A549 (cell line): ENCODE data around the gene PRLR. TPM values are rescaled to one million over a fixed set of nuclear protein-coding genes. Genes with fewer than 3 reads are reported as not detected.
"Not testable (repeated sequence)": the region's sequence is repeated elsewhere in the genome, so short reads cannot be mapped to it uniquely, and the experiment has no call there.

ENCODE experiments used
- ATAC-seq, 2 experiments: fragments of 200-7000 bp in 1 of 2; fragments of >200 bp in 1 of 2; cut with Nextera tagmentation in 1 of 2; cut with Tn5 transposase in 1 of 2; 3 replicates each; pipeline versions ENCODE4 v1.8.0 to v1.9.1; 2018 to 2020; ENCODE audit warnings: mild to moderate bottlenecking in 1 of 2, moderate library complexity in 1 of 2
- CTCF ChIA-PET: fragments of 300-600 bp; sonication (Branson Sonifier 250); formaldehyde crosslinking; extraction: SDS; loops from one replicate; lab custom pipeline; 2021; ENCODE audit warnings: antibody characterized with exemption, inconsistent platforms; lab: Yijun Ruan, JAX
- POLR2A ChIA-PET: fragments of 350-600 bp; formaldehyde crosslinking; extraction: SDS; loops from one replicate; lab custom pipeline; 2021; ENCODE audit warnings: antibody characterized with exemption, inconsistent platforms; lab: Yijun Ruan, JAX
- DNase-seq, 2 experiments: peaks; one replicate each; pipeline versions ENCODE4 v3.0.0 to v3.0.0-alpha.2; 2011 to 2016; ENCODE audit warnings: low read depth in 1 of 2, low spot score in 1 of 2
- FAIRE-seq: peaks from 2 replicates; lab custom pipeline; 2011; peaks lifted over from hg19 to GRCh38; lab: Jason Lieb, UNC
- H3K27ac ChIP-seq, 2 experiments: fragments of >200 bp; sonication (Bioruptor Twin); formaldehyde crosslinking; 3 replicates each; pipeline ENCODE4 v1.5.1; 2016 to 2017
- H3K4me1 ChIP-seq: fragments of >200 bp; sonication (Bioruptor Twin); formaldehyde crosslinking; 3 replicates; pipeline ENCODE4 v1.6.1; 2016
- H3K4me2 ChIP-seq: fragments of >200 bp; sonication (Bioruptor Twin); formaldehyde crosslinking; 3 replicates; pipeline ENCODE4 v1.6.1; 2016
- H3K4me3 ChIP-seq: fragments of >200 bp; sonication (Bioruptor Twin); formaldehyde crosslinking; 3 replicates; pipeline ENCODE4 v1.5.1; 2016
- H3K9me3 ChIP-seq: fragments of >200 bp; sonication (Bioruptor Twin); formaldehyde crosslinking; 3 replicates; pipeline ENCODE4 v1.6.1; 2016
- CEBPB ChIP-seq, 2 experiments: fragments of >200 bp in 1 of 2; sonication (Bioruptor Twin) in 1 of 2; formaldehyde crosslinking in 1 of 2; IDR thresholded peaks; 2 replicates each; pipeline ENCODE4 v1.6.1; 2012 to 2016
- EHMT2 ChIP-seq: fragments of 200-600 bp; sonication (generic); IDR thresholded peaks from 2 replicates; pipeline ENCODE4 v1.6.1; 2016; ENCODE audit warnings: antibody characterized with exemption, low read depth, mild to moderate bottlenecking, moderate library complexity
- EP300 ChIP-seq, 2 experiments: fragments of >200 bp; sonication (Bioruptor Twin); formaldehyde crosslinking; IDR thresholded peaks; 2 replicates in 1 of 2; 3 replicates in 1 of 2; pipeline ENCODE4 v1.6.1; 2016 to 2017
- FOSL2 ChIP-seq, 2 experiments: fragments of 450-650 bp in 1 of 2; fragments of >200 bp in 1 of 2; sonication (Bioruptor Twin) in 1 of 2; formaldehyde crosslinking; IDR thresholded peaks; 2 replicates each; pipeline versions ENCODE4 v1.5.0 to v1.6.1; 2016 to 2020; ENCODE audit warnings: mild to moderate bottlenecking in 1 of 2, moderate library complexity in 1 of 2
- GATA3 ChIP-seq: IDR thresholded peaks from 2 replicates; pipeline ENCODE4 v1.6.1; 2012; ENCODE audit warnings: borderline replicate concordance
- JUN ChIP-seq, 2 experiments: fragments of >200 bp; sonication (Bioruptor Twin); formaldehyde crosslinking; IDR thresholded peaks; 2 replicates in 1 of 2; 3 replicates in 1 of 2; pipeline ENCODE4 v1.6.1; 2016 to 2017
- KDM5A ChIP-seq: fragments of 200-600 bp; sonication (generic); IDR thresholded peaks from 2 replicates; pipeline ENCODE4 v1.6.1; 2016; ENCODE audit warnings: antibody characterized with exemption, mild to moderate bottlenecking
- NPAS2 ChIP-seq: fragments of 250-450 bp; sonication (Bioruptor Pico); IDR thresholded peaks from 2 replicates; pipeline ENCODE4 v1.8.0; 2022; ENCODE audit warnings: mild to moderate bottlenecking, moderate library complexity, borderline replicate concordance
- NR3C1 ChIP-seq: fragments of >200 bp; sonication (Bioruptor Twin); formaldehyde crosslinking; IDR thresholded peaks from 3 replicates; pipeline ENCODE4 v1.6.1; 2017
- PHF8 ChIP-seq: fragments of 200-600 bp; sonication (generic); IDR thresholded peaks from 2 replicates; pipeline ENCODE4 v1.6.1; 2016; ENCODE audit warnings: low read depth, mild to moderate bottlenecking, antibody characterized with exemption, moderate library complexity, borderline replicate concordance
- RAD21 ChIP-seq, 2 experiments: fragments of >200 bp in 1 of 2; sonication (Bioruptor Twin) in 1 of 2; formaldehyde crosslinking in 1 of 2; IDR thresholded peaks in 1 of 2; conservative IDR thresholded peaks in 1 of 2; 2 replicates in 1 of 2; 3 replicates in 1 of 2; pipeline ENCODE4 v1.6.1; 2012 to 2018; ENCODE audit warnings: inconsistent platforms in 1 of 2
- SREBF2 ChIP-seq: fragments of 450-650 bp; IDR thresholded peaks from 2 replicates; pipeline ENCODE4 v1.6.1; 2014; ENCODE audit warnings: mild to moderate bottlenecking, moderate library complexity
- WGBS: methylation state at CpG from one replicate; pipeline ENCODE4 v1.1.6; 2017; ENCODE audit errors: missing lambda C conversion rate; 5-methylcytosine and 5-hydroxymethylcytosine counted together
- polyA plus RNA-seq, 4 experiments: library from polyadenylated mRNA; depleted of rRNA in 3 of 4; stranded (reverse); fragments of >200 nt; fragmentation: RNase III in 1 of 4; extraction: RNeasy Plus Mini Kit Qiagen cat#74134 plus additional on column Dnase treatment in 1 of 4; gene quantifications; 2 replicates in 3 of 4; 3 replicates in 1 of 4; pipeline ENCODE4 v1.2.3, GENCODE V29; 2011 to 2017
- TF ChIP-seq, protein P1 (sequence below): fragments of 150-350 bp; IDR thresholded peaks from 2 replicates; pipeline ENCODE4 v1.6.1; 2014; ENCODE audit warnings: low read depth, mild to moderate bottlenecking, low read length
- TF ChIP-seq, protein P2 (sequence below): IDR thresholded peaks from 2 replicates; pipeline ENCODE4 v1.6.1; 2012; ENCODE audit warnings: low read depth, borderline replicate concordance
- TF ChIP-seq, protein P3 (sequence below): fragments of 250-450 bp; sonication (Bioruptor Pico); IDR thresholded peaks from 2 replicates; pipeline ENCODE4 v1.5.0; 2020; ENCODE audit warnings: low read depth, mild to moderate bottlenecking, moderate library complexity
- TF ChIP-seq, protein P4 (sequence below): fragments of >200 bp; sonication (Bioruptor Twin); formaldehyde crosslinking; IDR thresholded peaks from 3 replicates; pipeline ENCODE4 v1.5.1; 2016
- TF ChIP-seq, protein P5 (sequence below): fragments of >200 bp; sonication (Bioruptor Twin); formaldehyde crosslinking; IDR thresholded peaks from 2 replicates; pipeline ENCODE4 v1.6.1; 2016
- TF ChIP-seq, protein P6 (sequence below): fragments of 450-650 bp; IDR thresholded peaks from 2 replicates; pipeline ENCODE4 v1.6.1; 2014; ENCODE audit warnings: antibody characterized with exemption
- TF ChIP-seq, protein P7 (sequence below): fragments of 250-450 bp; sonication (Bioruptor Pico); IDR thresholded peaks from 2 replicates; pipeline ENCODE4 v1.5.0; 2021; ENCODE audit warnings: mild to moderate bottlenecking, moderate library complexity, borderline replicate concordance

Gene PRLR
- polyA plus RNA-seq, 2 of the 4 experiments (the other 2 are of a cell fraction) = 0.09 TPM; not detected in 1

DNA sequence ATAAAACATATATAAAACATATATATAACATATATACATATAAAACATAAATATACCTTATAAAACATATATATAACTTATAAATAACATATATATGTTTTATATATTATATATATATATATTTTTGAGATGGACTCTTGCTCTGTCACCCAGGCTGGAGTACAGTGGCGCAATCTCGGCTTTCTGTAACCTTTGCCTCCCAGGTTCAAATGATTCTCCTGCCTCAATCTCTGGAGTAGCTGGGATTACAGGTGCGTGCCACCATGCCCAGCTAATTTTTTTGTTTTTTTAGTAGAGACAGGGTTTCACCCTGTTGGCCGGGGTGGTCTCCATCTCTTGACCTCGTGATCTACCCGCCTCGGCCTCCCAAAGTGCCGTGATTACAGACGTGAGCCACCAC is 128.6 kb downstream of the PRLR start:
- POLR2A ChIA-PET, DNase-seq, CTCF ChIA-PET, H3K4me2 ChIP-seq, H3K4me1 ChIP-seq, H3K27ac ChIP-seq, H3K4me3 ChIP-seq, H3K9me3 ChIP-seq, FAIRE-seq, ATAC-seq: not testable (repeated sequence)
- WGBS = 39% methylated on average over 9 of the region's 9 CpGs

DNA sequence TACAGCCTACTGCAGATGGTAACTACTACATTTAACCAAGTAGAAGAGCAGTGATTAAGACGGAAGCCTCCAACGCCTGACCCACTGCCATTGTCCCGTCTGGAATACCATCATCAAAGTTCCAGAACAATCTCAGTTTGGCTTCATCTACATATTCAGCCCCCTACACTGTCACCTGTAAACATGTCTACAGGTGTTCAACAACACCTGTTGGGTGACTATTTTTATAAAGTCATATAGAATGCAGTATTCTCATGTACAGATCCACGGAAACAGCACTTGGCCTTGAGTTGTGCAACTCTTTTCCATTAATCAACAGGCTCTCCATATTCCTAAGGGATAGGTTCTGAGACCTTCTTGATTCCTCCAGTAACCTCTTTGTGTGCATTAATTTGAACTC is 129.3 kb downstream of the PRLR start:
- ATAC-seq = no peak
- DNase-seq = no peak
- 37% methylated on average over 4 of the region's 4 CpGs for WGBS

More for the DNA sequence above, 129.3 kb downstream of the PRLR start:
- H3K4me3 ChIP-seq = no peak overlapping the region
- CTCF ChIA-PET = no interaction called here
- H3K4me2 ChIP-seq = no peak overlapping the region
- TF ChIP-seq, protein P1, sequence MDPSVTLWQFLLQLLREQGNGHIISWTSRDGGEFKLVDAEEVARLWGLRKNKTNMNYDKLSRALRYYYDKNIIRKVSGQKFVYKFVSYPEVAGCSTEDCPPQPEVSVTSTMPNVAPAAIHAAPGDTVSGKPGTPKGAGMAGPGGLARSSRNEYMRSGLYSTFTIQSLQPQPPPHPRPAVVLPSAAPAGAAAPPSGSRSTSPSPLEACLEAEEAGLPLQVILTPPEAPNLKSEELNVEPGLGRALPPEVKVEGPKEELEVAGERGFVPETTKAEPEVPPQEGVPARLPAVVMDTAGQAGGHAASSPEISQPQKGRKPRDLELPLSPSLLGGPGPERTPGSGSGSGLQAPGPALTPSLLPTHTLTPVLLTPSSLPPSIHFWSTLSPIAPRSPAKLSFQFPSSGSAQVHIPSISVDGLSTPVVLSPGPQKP = no peak
- TF ChIP-seq FOSL2 (IDR thresholded peaks at IDR 0.05) (no peak), FOSL2 (CRISPR knock-in tag; IDR thresholded peaks at IDR 0.05) (no peak), EHMT2 (no peak), NR3C1 (no peak), RAD21 (conservative IDR thresholded peaks at IDR 0.05 in 1 of 2, IDR thresholded peaks at IDR 0.05 in 1 of 2) (no peak), KDM5A (no peak), GATA3 (no peak), SREBF2 (no peak), PHF8 (no peak), NPAS2 (no peak), JUN (IDR thresholded peaks at IDR 0.05) (no peak), EP300 (IDR thresholded peaks at IDR 0.05) (no peak), CEBPB (IDR thresholded peaks at IDR 0.05) (no peak)
- TF ChIP-seq, protein P2, sequence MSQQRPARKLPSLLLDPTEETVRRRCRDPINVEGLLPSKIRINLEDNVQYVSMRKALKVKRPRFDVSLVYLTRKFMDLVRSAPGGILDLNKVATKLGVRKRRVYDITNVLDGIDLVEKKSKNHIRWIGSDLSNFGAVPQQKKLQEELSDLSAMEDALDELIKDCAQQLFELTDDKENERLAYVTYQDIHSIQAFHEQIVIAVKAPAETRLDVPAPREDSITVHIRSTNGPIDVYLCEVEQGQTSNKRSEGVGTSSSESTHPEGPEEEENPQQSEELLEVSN = no peak
- TF ChIP-seq, protein P3, sequence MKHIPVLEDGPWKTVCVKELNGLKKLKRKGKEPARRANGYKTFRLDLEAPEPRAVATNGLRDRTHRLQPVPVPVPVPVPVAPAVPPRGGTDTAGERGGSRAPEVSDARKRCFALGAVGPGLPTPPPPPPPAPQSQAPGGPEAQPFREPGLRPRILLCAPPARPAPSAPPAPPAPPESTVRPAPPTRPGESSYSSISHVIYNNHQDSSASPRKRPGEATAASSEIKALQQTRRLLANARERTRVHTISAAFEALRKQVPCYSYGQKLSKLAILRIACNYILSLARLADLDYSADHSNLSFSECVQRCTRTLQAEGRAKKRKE (CRISPR knock-in tag) = no peak
- TF ChIP-seq, protein P4, sequence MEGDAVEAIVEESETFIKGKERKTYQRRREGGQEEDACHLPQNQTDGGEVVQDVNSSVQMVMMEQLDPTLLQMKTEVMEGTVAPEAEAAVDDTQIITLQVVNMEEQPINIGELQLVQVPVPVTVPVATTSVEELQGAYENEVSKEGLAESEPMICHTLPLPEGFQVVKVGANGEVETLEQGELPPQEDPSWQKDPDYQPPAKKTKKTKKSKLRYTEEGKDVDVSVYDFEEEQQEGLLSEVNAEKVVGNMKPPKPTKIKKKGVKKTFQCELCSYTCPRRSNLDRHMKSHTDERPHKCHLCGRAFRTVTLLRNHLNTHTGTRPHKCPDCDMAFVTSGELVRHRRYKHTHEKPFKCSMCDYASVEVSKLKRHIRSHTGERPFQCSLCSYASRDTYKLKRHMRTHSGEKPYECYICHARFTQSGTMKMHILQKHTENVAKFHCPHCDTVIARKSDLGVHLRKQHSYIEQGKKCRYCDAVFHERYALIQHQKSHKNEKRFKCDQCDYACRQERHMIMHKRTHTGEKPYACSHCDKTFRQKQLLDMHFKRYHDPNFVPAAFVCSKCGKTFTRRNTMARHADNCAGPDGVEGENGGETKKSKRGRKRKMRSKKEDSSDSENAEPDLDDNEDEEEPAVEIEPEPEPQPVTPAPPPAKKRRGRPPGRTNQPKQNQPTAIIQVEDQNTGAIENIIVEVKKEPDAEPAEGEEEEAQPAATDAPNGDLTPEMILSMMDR = no peak
- TF ChIP-seq, protein P5, sequence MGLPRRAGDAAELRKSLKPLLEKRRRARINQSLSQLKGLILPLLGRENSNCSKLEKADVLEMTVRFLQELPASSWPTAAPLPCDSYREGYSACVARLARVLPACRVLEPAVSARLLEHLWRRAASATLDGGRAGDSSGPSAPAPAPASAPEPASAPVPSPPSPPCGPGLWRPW = no peak
- TF ChIP-seq, protein P6, sequence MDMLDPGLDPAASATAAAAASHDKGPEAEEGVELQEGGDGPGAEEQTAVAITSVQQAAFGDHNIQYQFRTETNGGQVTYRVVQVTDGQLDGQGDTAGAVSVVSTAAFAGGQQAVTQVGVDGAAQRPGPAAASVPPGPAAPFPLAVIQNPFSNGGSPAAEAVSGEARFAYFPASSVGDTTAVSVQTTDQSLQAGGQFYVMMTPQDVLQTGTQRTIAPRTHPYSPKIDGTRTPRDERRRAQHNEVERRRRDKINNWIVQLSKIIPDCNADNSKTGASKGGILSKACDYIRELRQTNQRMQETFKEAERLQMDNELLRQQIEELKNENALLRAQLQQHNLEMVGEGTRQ = no peak
- TF ChIP-seq, protein P7, sequence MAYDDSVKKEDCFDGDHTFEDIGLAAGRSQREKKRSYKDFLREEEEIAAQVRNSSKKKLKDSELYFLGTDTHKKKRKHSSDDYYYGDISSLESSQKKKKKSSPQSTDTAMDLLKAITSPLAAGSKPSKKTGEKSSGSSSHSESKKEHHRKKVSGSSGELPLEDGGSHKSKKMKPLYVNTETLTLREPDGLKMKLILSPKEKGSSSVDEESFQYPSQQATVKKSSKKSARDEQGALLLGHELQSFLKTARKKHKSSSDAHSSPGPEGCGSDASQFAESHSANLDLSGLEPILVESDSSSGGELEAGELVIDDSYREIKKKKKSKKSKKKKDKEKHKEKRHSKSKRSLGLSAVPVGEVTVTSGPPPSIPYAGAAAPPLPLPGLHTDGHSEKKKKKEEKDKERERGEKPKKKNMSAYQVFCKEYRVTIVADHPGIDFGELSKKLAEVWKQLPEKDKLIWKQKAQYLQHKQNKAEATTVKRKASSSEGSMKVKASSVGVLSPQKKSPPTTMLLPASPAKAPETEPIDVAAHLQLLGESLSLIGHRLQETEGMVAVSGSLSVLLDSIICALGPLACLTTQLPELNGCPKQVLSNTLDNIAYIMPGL (CRISPR knock-in tag) = no peak
- POLR2A ChIA-PET = no interaction called here
- no peaks in the 10 kb centered on the region for H3K9me3 ChIP-seq
- H3K27ac ChIP-seq = no peak overlapping the region
- no peaks in the 10 kb centered on the region for H3K4me1 ChIP-seq
- FAIRE-seq = no peak
